Mucosa of descending colon (tissue), 3 donors: ENCODE measurements around the gene OSTF1. TPM values are rescaled to one million over a fixed set of nuclear protein-coding genes. Genes with fewer than 3 reads are reported as not detected.

Experiments used
- ATAC-seq: fragments of 200-7000 bp; cut with Tn5 transposase; one replicate; pipeline ENCODE4 v1.9.1; 2020; ENCODE audit warnings: mild to moderate bottlenecking, moderate library complexity
- DNase-seq, 3 donors: peaks; one replicate each; pipeline ENCODE4 v3.0.0-alpha.2; 2020
- H3K36me3 ChIP-seq: fragments of 200-600 bp; one replicate; pipeline ENCODE4 v1.8.0; 2021; ENCODE audit warnings: low read depth, mild to moderate bottlenecking
- H3K4me1 ChIP-seq: fragments of 200-600 bp; one replicate; pipeline ENCODE4 v1.8.0; 2021; ENCODE audit warnings: low read depth, mild to moderate bottlenecking
- H3K4me3 ChIP-seq: fragments of 200-600 bp; one replicate; pipeline ENCODE4 v1.8.0; 2021; ENCODE audit warnings: mild to moderate bottlenecking
- H3K9me3 ChIP-seq: fragments of 200-600 bp; one replicate; pipeline ENCODE4 v1.8.0; 2021; ENCODE audit warnings: mild to moderate bottlenecking
- CTCF ChIP-seq: fragments of 200-600 bp; IDR thresholded peaks from one replicate; pipeline ENCODE4 v1.8.0; 2022; ENCODE audit warnings: antibody characterized with exemption, mild to moderate bottlenecking
- intact Hi-C, 2 donors: fragments of 100-400 bp; cut with DNase I in 1 of 2; cut with micrococcal nuclease in 1 of 2; formaldehyde crosslinking; loops; one replicate each; pipeline versions ENCODE4 v1.11.0 to v1.11.1; 2022; cut with DNase I, micrococcal nuclease
- total RNA-seq, 3 donors: library from RNA; stranded (reverse); fragmentation: NEBNext Ultra II Directional in 2 of 3; extraction: Animal tissue kit (Norgen Biotek cat#: 25700) in 2 of 3; gene quantifications; one replicate each; pipeline versions ENCODE4 v1.2.1 to v1.2.4, GENCODE V29; 2021 to 2023
- donor health status: DM: no; HTN: no; CAD: no; lungs with moderate emphysema.
- donor health status: DM: no; HTN: no; CAD: no.
- donor health status: DM: no; HTN: yes; CAD: no.

Gene OSTF1
- total RNA-seq, 3 donors from 2014 or later, result 40.6 to 71.2 (median 63.9) TPM

- no peak for TF ChIP-seq CTCF
- Histone ChIP-seq H3K4me3 (no peak overlapping the region), H3K36me3 (no peaks in the 10 kb centered on the region), H3K4me1 (no peaks in the 10 kb centered on the region), H3K9me3 (no peaks in the 10 kb centered on the region)
- intact Hi-C loops, result no loop called here
- ATAC-seq (no peak), DNase-seq (no peak)
Observed at GRCh38 chr9:75169623-75170022, 81.3 kb downstream of the OSTF1 start.

GRCh38 chr9:75170898-75171360, 82.6 kb downstream of the OSTF1 start:
- intact Hi-C loops, result no loop called here
- ATAC-seq (no peak), DNase-seq (no peak)
- Histone ChIP-seq H3K9me3 (no peaks in the 10 kb centered on the region), H3K36me3 (no peaks in the 10 kb centered on the region), H3K4me1 (no peaks in the 10 kb centered on the region), H3K4me3 (no peak overlapping the region)
- TF ChIP-seq CTCF, result no peak

GRCh38 chr9:75175395-75175794, 87.1 kb downstream of the OSTF1 start:
- H3K4me1 ChIP-seq, result no peaks in the 10 kb centered on the region
- no peak for TF ChIP-seq CTCF
- DNase-seq, result no peak
- ATAC-seq, result no peak
- intact Hi-C loops, result no loop called here
- no peak overlapping the region for H3K4me3 ChIP-seq
- no peaks in the 10 kb centered on the region for H3K9me3 ChIP-seq
- H3K36me3 ChIP-seq, result no peaks in the 10 kb centered on the region

DNA sequence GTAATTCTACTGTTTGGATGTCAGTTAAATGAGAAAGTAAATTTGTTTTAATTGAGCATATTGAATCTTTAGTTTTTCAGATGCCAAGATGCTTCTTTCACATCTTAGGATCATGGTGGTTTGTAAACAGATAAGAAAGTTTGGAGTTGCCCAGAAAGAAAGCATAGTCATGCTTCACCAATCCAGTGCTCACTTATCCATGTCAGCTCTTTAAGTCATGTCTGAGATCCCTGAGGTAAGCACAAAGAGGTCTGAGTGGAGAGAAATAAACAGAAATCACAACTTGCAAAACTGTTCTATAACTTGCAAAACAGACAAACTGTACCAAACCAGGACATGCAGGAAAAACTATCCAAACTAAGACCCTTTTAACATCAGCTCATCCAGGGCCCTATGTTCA, 87.7 kb downstream of the OSTF1 start:
- intact Hi-C loops, result no loop called here
- TF ChIP-seq CTCF, result no peak
- ATAC-seq (no peak), DNase-seq (no peak)
- no peaks in the 10 kb centered on the region for H3K9me3 ChIP-seq
- no peak overlapping the region for H3K4me3 ChIP-seq
- no peaks in the 10 kb centered on the region for H3K36me3 ChIP-seq
- H3K4me1 ChIP-seq, result no peaks in the 10 kb centered on the region

- DNase-seq (no peak), ATAC-seq (no peak)
- intact Hi-C loops, result no loop called here
- TF ChIP-seq CTCF, result no peak
- H3K4me1 ChIP-seq, result no peaks in the 10 kb centered on the region
- H3K9me3 ChIP-seq, result no peaks in the 10 kb centered on the region
- H3K4me3 ChIP-seq, result no peak overlapping the region
- no peaks in the 10 kb centered on the region for H3K36me3 ChIP-seq
Observed at GRCh38 chr9:75181750-75182149, 93.4 kb downstream of the OSTF1 start.

DNA sequence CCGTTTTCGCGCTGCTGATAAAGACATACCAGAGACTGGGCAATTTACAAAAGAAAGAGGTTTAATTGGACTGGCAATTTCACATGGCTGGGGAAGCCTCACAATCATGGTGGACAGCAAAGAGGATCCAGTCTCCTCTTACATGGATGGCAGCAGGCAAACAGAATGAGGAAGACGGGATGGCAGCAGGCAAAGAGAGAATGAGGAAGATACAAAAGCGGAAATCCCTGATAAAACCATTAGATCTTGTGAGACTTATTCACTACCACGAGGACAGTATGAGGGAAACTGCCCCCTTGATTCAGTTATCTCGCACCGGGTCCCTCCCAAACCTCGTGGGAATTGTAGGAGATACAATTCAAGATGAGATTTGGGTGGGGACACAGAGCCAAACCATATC, 95.0 kb downstream of the OSTF1 start:
- intact Hi-C loops, result no loop called here
- no peaks in the 10 kb centered on the region for H3K36me3 ChIP-seq
- H3K4me3 ChIP-seq, result no peak overlapping the region
- no peak for TF ChIP-seq CTCF
- no peaks in the 10 kb centered on the region for H3K4me1 ChIP-seq
- no peak for DNase-seq
- no peaks in the 10 kb centered on the region for H3K9me3 ChIP-seq
- ATAC-seq, result no peak
